Activated CD4-positive, alpha-beta memory T cell treated with anti-CD3 and anti-CD28 coated beads for 36 hours (primary cell): Measurements from ENCODE around the gene IGF2BP3. TPM values are rescaled to one million over a fixed set of nuclear protein-coding genes. Genes with fewer than 3 reads are reported as not detected.

Experiments
- CTCF ChIA-PET: fragments of 350-600 bp; sonication (Branson Sonifier 250); formaldehyde crosslinking; loops from one replicate; lab custom pipeline; 2021; ENCODE audit warnings: antibody characterized with exemption, inconsistent platforms; lab: Charles Lee
- POLR2A ChIA-PET: fragments of 350-600 bp; sonication (Branson Sonifier 250); formaldehyde crosslinking; loops from one replicate; lab custom pipeline; 2021; ENCODE audit warnings: antibody characterized with exemption; lab: Charles Lee
- DNase-seq: peaks from one replicate; pipeline ENCODE4 v3.0.0-alpha.2; 2020
- H3K27ac Mint-ChIP-seq: one replicate; pipeline ENCODE4 v1.8.0; 2021; ENCODE audit warnings: mixed read lengths
- H3K27me3 Mint-ChIP-seq: one replicate; pipeline ENCODE4 v1.8.0; 2021; ENCODE audit warnings: mixed read lengths
- H3K36me3 Mint-ChIP-seq: one replicate; pipeline ENCODE4 v1.8.0; 2021; ENCODE audit warnings: mixed read lengths
- H3K4me1 Mint-ChIP-seq: one replicate; pipeline ENCODE4 v1.8.0; 2021; ENCODE audit warnings: low read depth, mixed read lengths
- H3K4me3 Mint-ChIP-seq: one replicate; pipeline ENCODE4 v1.8.0; 2021; ENCODE audit warnings: mild to moderate bottlenecking, mixed read lengths
- H3K9me3 Mint-ChIP-seq: one replicate; pipeline ENCODE4 v1.8.0; 2021; ENCODE audit warnings: mixed read lengths
- intact Hi-C: fragments of 100-400 bp; cut with micrococcal nuclease; formaldehyde crosslinking; loops from one replicate; pipeline ENCODE4 v1.15.1; 2023
- total RNA-seq, 2 experiments: library from RNA; stranded (reverse); gene quantifications; one replicate each; pipeline ENCODE4 v1.2.3, GENCODE V29; 2021

The IGF2BP3 gene
- total RNA-seq, 2 experiments from 2014 or later: 0.19 to 0.24 TPM

- ChIA-PET CTCF (interaction anchor here (0.6 to 4.9 kb wide), 6 partner anchors 15 to 174 kb away, joined by 3 to 27 read pairs (median 3); no protein-coding TSS in a partner anchor), POLR2A (interaction anchor here (1.0 to 2.0 kb wide), 4 partner anchors 15 to 27 kb away, joined by 3 to 9 read pairs (median 4); no protein-coding TSS in a partner anchor)
- no peak for DNase-seq
- peaks cover 16% of the 10 kb centered on the region for H3K27me3 Mint-ChIP-seq
- H3K9me3 Mint-ChIP-seq: no peaks in the 10 kb centered on the region
- peak overlapping the region; percentile 9 for H3K4me3 Mint-ChIP-seq
- intact Hi-C loops: loop anchor here (1.0 to 2.0 kb wide), 9 partner anchors 15 to 223 kb away; partner anchors contain the start of genes MALSU1 and TRA2A
- H3K4me1 Mint-ChIP-seq: peaks cover 49% of the 10 kb centered on the region
- H3K36me3 Mint-ChIP-seq: no peaks in the 10 kb centered on the region
- peak overlapping the region; percentile 76 for H3K27ac Mint-ChIP-seq
Measured at GRCh38 chr7:23372611-23373010, 97.7 kb downstream of the IGF2BP3 start.

- Mint-ChIP-seq H3K27ac (no peak overlapping the region), H3K4me3 (no peak overlapping the region), H3K9me3 (no peaks in the 10 kb centered on the region), H3K36me3 (no peaks in the 10 kb centered on the region), H3K4me1 (peaks cover 40% of the 10 kb centered on the region), H3K27me3 (peaks cover 16% of the 10 kb centered on the region)
- intact Hi-C loops: loop anchor here (2.0 kb wide), 3 partner anchors 25 to 159 kb away; partner anchors contain the start of gene TRA2A
- no peak for DNase-seq
- POLR2A ChIA-PET: no interaction called here
- CTCF ChIA-PET: interaction anchor here (0.8 to 4.9 kb wide), 2 partner anchors 14 to 175 kb away, joined by 4 to 27 read pairs; no protein-coding TSS in a partner anchor
Measured at GRCh38 chr7:23371654-23372053, 98.6 kb downstream of the IGF2BP3 start.

- CTCF ChIA-PET: interaction anchor here (4.9 kb wide), 1 partner anchor 12 kb away, joined by 27 read pairs; no protein-coding TSS in a partner anchor
- H3K4me1 Mint-ChIP-seq: peaks cover 36% of the 10 kb centered on the region
- H3K36me3 Mint-ChIP-seq: no peaks in the 10 kb centered on the region
Measured at GRCh38 chr7:23369695-23370404, 100.4 kb downstream of the IGF2BP3 start.

GRCh38 chr7:23369100-23369499 lies 101.2 kb downstream of the IGF2BP3 start:
- H3K9me3 Mint-ChIP-seq: no peaks in the 10 kb centered on the region
- POLR2A ChIA-PET: no interaction called here
- peaks cover 36% of the 10 kb centered on the region for H3K4me1 Mint-ChIP-seq

More at GRCh38 chr7:23369695-23370404, 100.4 kb downstream of the IGF2BP3 start:
- Mint-ChIP-seq H3K4me3 (no peak overlapping the region), H3K27me3 (peaks cover 16% of the 10 kb centered on the region), H3K9me3 (no peaks in the 10 kb centered on the region), H3K27ac (no peak overlapping the region)
- POLR2A ChIA-PET: no interaction called here
- DNase-seq: no peak
- intact Hi-C loops: no loop called here

GRCh38 chr7:23358152-23358674 lies 112.1 kb downstream of the IGF2BP3 start:
- Mint-ChIP-seq H3K27me3 (peaks cover 17% of the 10 kb centered on the region), H3K36me3 (no peaks in the 10 kb centered on the region), H3K4me3 (no peak overlapping the region), H3K27ac (no peak overlapping the region), H3K4me1 (peaks cover 20% of the 10 kb centered on the region), H3K9me3 (no peaks in the 10 kb centered on the region)
- DNase-seq: no peak
- ChIA-PET CTCF (interaction anchor here (0.5 to 2.3 kb wide), 29 partner anchors 11 to 1425 kb away, joined by 3 to 44 read pairs (median 4); partner anchors contain the start of gene IGF2BP3), POLR2A (interaction anchor here (0.9 to 1.5 kb wide), 4 partner anchors 12 to 172 kb away, joined by 3 to 9 read pairs (median 4); no protein-coding TSS in a partner anchor)
- intact Hi-C loops: loop anchor here (5.0 kb wide), 1 partner anchor 174 kb away; the partner anchor contains the start of gene TRA2A

More at GRCh38 chr7:23369100-23369499, 101.2 kb downstream of the IGF2BP3 start:
- H3K27me3 Mint-ChIP-seq: peaks cover 16% of the 10 kb centered on the region
- no peak overlapping the region for H3K27ac Mint-ChIP-seq
- intact Hi-C loops: no loop called here
- no peaks in the 10 kb centered on the region for H3K36me3 Mint-ChIP-seq
- no peak for DNase-seq
- CTCF ChIA-PET: no interaction called here
- no peak overlapping the region for H3K4me3 Mint-ChIP-seq

- no peaks in the 10 kb centered on the region for H3K36me3 Mint-ChIP-seq
- H3K4me3 Mint-ChIP-seq: no peak overlapping the region
- no peak overlapping the region for H3K27ac Mint-ChIP-seq
- peaks cover 17% of the 10 kb centered on the region for H3K27me3 Mint-ChIP-seq
- intact Hi-C loops: loop anchor here (1.0 to 5.0 kb wide), 8 partner anchors 16 to 238 kb away; partner anchors contain the start of genes MALSU1 and TRA2A
- ChIA-PET POLR2A (interaction anchor here (0.9 to 1.5 kb wide), 3 partner anchors 13 to 110 kb away, joined by 3 to 9 read pairs (median 5); no protein-coding TSS in a partner anchor), CTCF (interaction anchor here (0.5 to 2.3 kb wide), 29 partner anchors 10 to 1424 kb away, joined by 3 to 44 read pairs (median 4); partner anchors contain the start of gene IGF2BP3)
- peaks cover 20% of the 10 kb centered on the region for H3K4me1 Mint-ChIP-seq
- no peaks in the 10 kb centered on the region for H3K9me3 Mint-ChIP-seq
- no peak for DNase-seq
Measured at GRCh38 chr7:23357190-23358093, 112.8 kb downstream of the IGF2BP3 start.

GRCh38 chr7:23356726-23357125 lies 113.6 kb downstream of the IGF2BP3 start:
- ChIA-PET CTCF (no interaction called here), POLR2A (interaction anchor here (0.6 to 1.0 kb wide), 2 partner anchors 16 to 38 kb away, joined by 3 read pairs; no protein-coding TSS in a partner anchor)
- peak; percentile 24 for DNase-seq
- H3K27me3 Mint-ChIP-seq: peaks cover 13% of the 10 kb centered on the region
- H3K27ac Mint-ChIP-seq: peak overlapping the region; percentile 3
- no peak overlapping the region for H3K4me3 Mint-ChIP-seq
- H3K36me3 Mint-ChIP-seq: no peaks in the 10 kb centered on the region
- H3K4me1 Mint-ChIP-seq: peaks cover 20% of the 10 kb centered on the region
- H3K9me3 Mint-ChIP-seq: no peaks in the 10 kb centered on the region
- intact Hi-C loops: loop anchor here (1.0 to 5.0 kb wide), 10 partner anchors 10 to 239 kb away; partner anchors contain the start of genes MALSU1 and TRA2A

- Mint-ChIP-seq H3K9me3 (no peaks in the 10 kb centered on the region), H3K4me3 (no peak overlapping the region), H3K36me3 (no peaks in the 10 kb centered on the region), H3K27ac (no peak overlapping the region), H3K4me1 (peaks cover 22% of the 10 kb centered on the region), H3K27me3 (peaks cover 13% of the 10 kb centered on the region)
- CTCF ChIA-PET: interaction anchor here (0.9 to 1.4 kb wide), 2 partner anchors 17 to 84 kb away, joined by 3 to 6 read pairs; no protein-coding TSS in a partner anchor
- intact Hi-C loops: loop anchor here (1.0 to 5.0 kb wide), 5 partner anchors 10 to 176 kb away; partner anchors contain the start of genes MALSU1 and TRA2A
- DNase-seq: no peak
- POLR2A ChIA-PET: interaction anchor here (0.6 to 1.0 kb wide), 5 partner anchors 8 to 91 kb away, joined by 3 to 4 read pairs (median 3); partner anchors contain the start of gene MALSU1
Measured at GRCh38 chr7:23356168-23356567, 114.1 kb downstream of the IGF2BP3 start.

GRCh38 chr7:23353172-23353571 lies 117.1 kb downstream of the IGF2BP3 start:
- no peaks in the 10 kb centered on the region for H3K36me3 Mint-ChIP-seq
- no peak overlapping the region for H3K4me3 Mint-ChIP-seq
- CTCF ChIA-PET: no interaction called here
- DNase-seq: no peak
- peaks cover 22% of the 10 kb centered on the region for H3K4me1 Mint-ChIP-seq
- no peak overlapping the region for H3K27ac Mint-ChIP-seq
- H3K9me3 Mint-ChIP-seq: no peaks in the 10 kb centered on the region
- intact Hi-C loops: no loop called here
- POLR2A ChIA-PET: no interaction called here
- peaks cover 10% of the 10 kb centered on the region for H3K27me3 Mint-ChIP-seq

GRCh38 chr7:23350466-23350865 lies 119.8 kb downstream of the IGF2BP3 start:
- intact Hi-C loops: no loop called here
- Mint-ChIP-seq H3K27me3 (peaks cover 4% of the 10 kb centered on the region), H3K4me3 (no peak overlapping the region), H3K27ac (no peak overlapping the region), H3K9me3 (no peaks in the 10 kb centered on the region), H3K4me1 (peaks cover 26% of the 10 kb centered on the region), H3K36me3 (no peaks in the 10 kb centered on the region)
- ChIA-PET POLR2A (no interaction called here), CTCF (interaction anchor here (2.2 kb wide), 1 partner anchor 77 kb away, joined by 5 read pairs; no protein-coding TSS in a partner anchor)
- DNase-seq: no peak
